Neural progenitor cell (in vitro differentiated cells): ENCODE measurements around the gene SEBOX. TPM values are rescaled to one million over a fixed set of nuclear protein-coding genes. Genes with fewer than 3 reads are reported as not detected.

Source experiments
- DNase-seq: peaks from one replicate; pipeline ENCODE4 v3.0.0-alpha.2; 2016; ENCODE audit warnings: low spot score
- H2AFZ ChIP-seq: fragments of 200-600 bp; sonication (generic); replicated peaks from 2 replicates; pipeline ENCODE4 v1.6.1; 2016; ENCODE audit warnings: antibody characterized with exemption
- H3F3A ChIP-seq: fragments of 200-600 bp; sonication (generic); 2 replicates; pipeline ENCODE4 v1.6.1; 2016; ENCODE audit warnings: antibody characterized with exemption, low read depth
- H3K27ac ChIP-seq: fragments of 200-600 bp; sonication (generic); 2 replicates; pipeline ENCODE4 v1.5.1; 2016; ENCODE audit warnings: mild to moderate bottlenecking
- H3K27me3 ChIP-seq: fragments of 200-600 bp; sonication (generic); 2 replicates; pipeline ENCODE4 v1.6.1; 2016; ENCODE audit warnings: mild to moderate bottlenecking, moderate library complexity
- H3K36me3 ChIP-seq: fragments of 200-600 bp; sonication (generic); 2 replicates; pipeline ENCODE4 v1.5.1; 2016
- H3K4me1 ChIP-seq: fragments of 200-600 bp; sonication (generic); 2 replicates; pipeline ENCODE4 v1.6.1; 2016; ENCODE audit warnings: mixed run types
- H3K4me2 ChIP-seq: fragments of 200-600 bp; sonication (generic); 2 replicates; pipeline ENCODE4 v1.6.1; 2016
- H3K4me3 ChIP-seq: fragments of 200-600 bp; sonication (generic); 2 replicates; pipeline ENCODE4 v1.5.1; 2016
- H3K79me2 ChIP-seq: fragments of 200-600 bp; sonication (generic); 2 replicates; pipeline ENCODE4 v1.6.1; 2016; ENCODE audit warnings: low read depth
- H3K9ac ChIP-seq: fragments of 200-600 bp; sonication (generic); 2 replicates; pipeline ENCODE4 v1.6.1; 2016
- H3K9me3 ChIP-seq: fragments of 200-600 bp; sonication (generic); 2 replicates; pipeline ENCODE4 v1.5.1; 2016; ENCODE audit warnings: low read depth
- H4K20me1 ChIP-seq: fragments of 200-600 bp; sonication (generic); 2 replicates; pipeline ENCODE4 v1.6.1; 2016; ENCODE audit warnings: low read depth
- H3K27ac Mint-ChIP-seq: 3 replicates; pipeline ENCODE4 v1.8.0; 2021; ENCODE audit warnings: mixed read lengths
- H3K27me3 Mint-ChIP-seq: 2 replicates; pipeline ENCODE4 v1.8.0; 2022; ENCODE audit warnings: low read depth, mild to moderate bottlenecking, inconsistent platforms, moderate library complexity, mixed read lengths; ENCODE audit not compliant: insufficient read depth
- H3K36me3 Mint-ChIP-seq: 3 replicates; pipeline ENCODE4 v1.8.0; 2021; ENCODE audit warnings: mixed read lengths
- H3K4me1 Mint-ChIP-seq: 3 replicates; pipeline ENCODE4 v1.8.0; 2021; ENCODE audit warnings: mixed read lengths
- H3K4me3 Mint-ChIP-seq: 3 replicates; pipeline ENCODE4 v1.8.0; 2021; ENCODE audit warnings: mild to moderate bottlenecking, moderate library complexity, mixed read lengths
- H3K9me3 Mint-ChIP-seq: 3 replicates; pipeline ENCODE4 v1.8.0; 2020; ENCODE audit warnings: mixed read lengths
- CTCF ChIP-seq: fragments of 200-600 bp; sonication (generic); IDR thresholded peaks from 2 replicates; pipeline ENCODE4 v1.5.1; 2017; ENCODE audit warnings: antibody characterized with exemption, mild to moderate bottlenecking
- EZH2 ChIP-seq: fragments of 200-600 bp; sonication (generic); IDR thresholded peaks from 2 replicates; pipeline ENCODE4 v1.6.1; 2017; ENCODE audit warnings: antibody characterized with exemption, mild to moderate bottlenecking, moderate library complexity
- EZH2phosphoT487 ChIP-seq: fragments of 200-600 bp; sonication (generic); IDR thresholded peaks from 2 replicates; pipeline ENCODE4 v1.6.1; 2017; ENCODE audit warnings: antibody characterized with exemption
- total RNA-seq: library from RNA; depleted of rRNA; stranded (reverse); fragments of >200 nt; gene quantifications from 2 replicates; pipeline ENCODE4 v1.2.3, GENCODE V29; 2015; ENCODE audit warnings: low replicate concordance

The SEBOX gene
- total RNA-seq, 1 donor from 2014 or later = not detected

- Mint-ChIP-seq H3K27ac (no peak overlapping the region), H3K27me3 (peaks cover 15% of the 10 kb centered on the region), H3K4me1 (peaks cover 20% of the 10 kb centered on the region), H3K36me3 (no peaks in the 10 kb centered on the region), H3K9me3 (no peaks in the 10 kb centered on the region), H3K4me3 (peak overlapping the region; percentile 65)
- Histone ChIP-seq H3K79me2 (no peaks in the 10 kb centered on the region), H3K4me2 (peak overlapping the region; percentile 24), H2AFZ (peak overlapping the region; percentile 77), H3K27ac (no peak overlapping the region), H3K4me3 (no peak overlapping the region), H3K4me1 (peaks cover 21% of the 10 kb centered on the region), H3K27me3 (peaks cover 51% of the 10 kb centered on the region), H3K9me3 (no peaks in the 10 kb centered on the region), H4K20me1 (no peaks in the 10 kb centered on the region), H3F3A (peaks cover 27% of the 10 kb centered on the region), H3K9ac (no peak overlapping the region), H3K36me3 (no peaks in the 10 kb centered on the region)
- no peak for TF ChIP-seq EZH2phosphoT487
- peak; percentile 16 for TF ChIP-seq CTCF
- no peak for TF ChIP-seq EZH2
- DNase-seq = peak; percentile 27
Observed at GRCh38 chr17:28407130-28407973, 42.4 kb upstream of the SEBOX start.

GRCh38 chr17:28406473-28406814 is 41.4 kb upstream of the SEBOX start:
- Mint-ChIP-seq H3K4me3 (peak overlapping the region; percentile 88), H3K36me3 (no peaks in the 10 kb centered on the region), H3K4me1 (peaks cover 17% of the 10 kb centered on the region), H3K27me3 (peaks cover 16% of the 10 kb centered on the region), H3K9me3 (no peaks in the 10 kb centered on the region), H3K27ac (peak overlapping the region; percentile 48)
- DNase-seq = peak; percentile 27
- H3K4me3 ChIP-seq = peak overlapping the region; percentile 63
- no peaks in the 10 kb centered on the region for H4K20me1 ChIP-seq
- H3F3A ChIP-seq = peaks cover 27% of the 10 kb centered on the region
- H3K27me3 ChIP-seq = peaks cover 60% of the 10 kb centered on the region
- no peaks in the 10 kb centered on the region for H3K36me3 ChIP-seq
- TF ChIP-seq EZH2phosphoT487 = no peak
- no peak for TF ChIP-seq EZH2
- no peak for TF ChIP-seq CTCF
- no peak overlapping the region for H3K27ac ChIP-seq
- H3K9ac ChIP-seq = no peak overlapping the region
- H3K9me3 ChIP-seq = no peaks in the 10 kb centered on the region
- H3K4me1 ChIP-seq = peaks cover 21% of the 10 kb centered on the region
- H3K4me2 ChIP-seq = peak overlapping the region; percentile 94
- H2AFZ ChIP-seq = no peak overlapping the region
- no peaks in the 10 kb centered on the region for H3K79me2 ChIP-seq

GRCh38 chr17:28405632-28406472 is 40.9 kb upstream of the SEBOX start, which contains the start of gene SLC46A1:
SLC46A1 (minus strand) TSS chr17:28406212; CDS start chr17:28406114, 98 bp downstream.
- peaks cover 21% of the 10 kb centered on the region for H3K4me1 ChIP-seq
- Mint-ChIP-seq H3K27me3 (peaks cover 16% of the 10 kb centered on the region), H3K9me3 (no peaks in the 10 kb centered on the region), H3K27ac (peak within 1 kb of the TSS; percentile 48), H3K4me1 (peaks cover 17% of the 10 kb centered on the region), H3K36me3 (no peaks in the 10 kb centered on the region), H3K4me3 (peak within 1 kb of the TSS; percentile 88)
- no peak within 1 kb of the TSS for H3K9ac ChIP-seq
- H3K4me2 ChIP-seq = peak within 1 kb of the TSS; percentile 94
- peak within 1 kb of the TSS; percentile 86 for H2AFZ ChIP-seq
- H3K27me3 ChIP-seq = peaks cover 66% of the 10 kb centered on the region
- no peaks in the 10 kb centered on the region for H3K9me3 ChIP-seq
- H3K4me3 ChIP-seq = peak within 1 kb of the TSS; percentile 63
- H3K36me3 ChIP-seq = no peaks in the 10 kb centered on the region
- TF ChIP-seq CTCF (no peak), EZH2 (peak; percentile 78), EZH2phosphoT487 (peak; percentile 52)
- no peak within 1 kb of the TSS for H3K27ac ChIP-seq
- no peaks in the 10 kb centered on the region for H3K79me2 ChIP-seq
- no peaks in the 10 kb centered on the region for H4K20me1 ChIP-seq
- peak; percentile 68 for DNase-seq
- peaks cover 27% of the 10 kb centered on the region for H3F3A ChIP-seq
